Naive thymus-derived CD8-positive, alpha-beta T cell (primary cell): ENCODE measurements around the gene NCOR2. TPM values are rescaled to one million over a fixed set of nuclear protein-coding genes. Genes with fewer than 3 reads are reported as not detected.
"Not testable (repeated sequence)": the region's sequence is repeated elsewhere in the genome, so short reads cannot be mapped to it uniquely, and the experiment has no call there.

ENCODE experiments used
- ATAC-seq, 2 donors: fragments of 150-1000 bp; cut with Tn5 transposase in 1 of 2; sonication (Bioruptor Pico), chemical (Tn5 transposase) in 1 of 2; 1 replicate in 1 of 2; 2 replicates in 1 of 2; pipeline ENCODE4 v1.10.0; 2021; ENCODE audit warnings: mild to moderate bottlenecking in 2 of 2, moderate library complexity in 2 of 2
- POLR2A ChIA-PET: fragments of 350-600 bp; sonication (Branson Sonifier 250); formaldehyde crosslinking; loops from one replicate; lab custom pipeline; 2021; ENCODE audit warnings: antibody characterized with exemption; lab: Charles Lee
- DNase-seq, 10 donors: peaks; one replicate each; pipeline versions ENCODE4 v3.0.0 to v3.0.0-alpha.2; 2020 to 2022
- H3K27ac Mint-ChIP-seq, 10 donors: one replicate each; pipeline ENCODE4 v1.8.0; 2020 to 2022; ENCODE audit warnings: mild to moderate bottlenecking in 10 of 10, mixed read lengths in 10 of 10, moderate library complexity in 4 of 10, inconsistent platforms in 1 of 10
- H3K27me3 Mint-ChIP-seq, 5 donors: one replicate each; pipeline ENCODE4 v1.8.0; 2021 to 2022; ENCODE audit warnings: mixed read lengths in 5 of 5
- H3K36me3 Mint-ChIP-seq, 3 donors: one replicate each; pipeline ENCODE4 v1.8.0; 2020 to 2022; ENCODE audit warnings: mixed read lengths in 3 of 3, mild to moderate bottlenecking in 2 of 3, inconsistent platforms in 1 of 3
- H3K4me1 Mint-ChIP-seq, 4 donors: one replicate each; pipeline ENCODE4 v1.8.0; 2021 to 2022; ENCODE audit warnings: mixed read lengths in 4 of 4
- H3K4me3 Mint-ChIP-seq, 10 donors: one replicate each; pipeline ENCODE4 v1.8.0; 2020 to 2022; ENCODE audit warnings: mild to moderate bottlenecking in 10 of 10, mixed read lengths in 10 of 10, moderate library complexity in 6 of 10, inconsistent platforms in 1 of 10
- H3K9me3 Mint-ChIP-seq, 9 donors: one replicate each; pipeline ENCODE4 v1.8.0; 2020 to 2022; ENCODE audit warnings: mixed read lengths in 9 of 9, mild to moderate bottlenecking in 3 of 9, inconsistent platforms in 1 of 9, moderate library complexity in 1 of 9
- polyA plus RNA-seq, 3 donors: library from polyadenylated mRNA; unstranded; fragments of 300-500 nt; fragmentation: Illumina TruSeq; gene quantifications; one replicate each; pipeline ENCODE4 v1.2.3, GENCODE V29; 2021
- total RNA-seq, 8 experiments: library from RNA in 2 of 8; stranded (reverse) in 2 of 8; gene quantifications; one replicate each; pipeline ENCODE4 v1.2.3 and lab custom pipeline; 2021 to 2026

The NCOR2 gene
- total and polyA plus RNA-seq, 5 experiments from 2014 or later = 2.3 to 86.7 (median 18.7) TPM

GRCh38 chr12:124594851-124595250 lies 27.4 kb upstream of the NCOR2 start:
- Mint-ChIP-seq H3K27ac (peak overlapping the region in 2 of 10 donors; percentile 67 to 76), H3K36me3 (peaks cover 0 to 6% (median 0%) of the 10 kb centered on the region in 3 donors), H3K27me3 (peaks cover 3 to 26% (median 4%) of the 10 kb centered on the region in 5 donors), H3K4me1 (peaks cover 4 to 24% (median 5%) of the 10 kb centered on the region in 4 donors), H3K4me3 (no peak overlapping the region), H3K9me3 (peaks cover 0 to 12% (median 4%) of the 10 kb centered on the region in 9 donors)
- ATAC-seq (no peak), DNase-seq (no peak)
- POLR2A ChIA-PET = no interaction called here

GRCh38 chr12:124593851-124594401 lies 26.5 kb upstream of the NCOR2 start:
- Mint-ChIP-seq H3K4me3 (no peak overlapping the region), H3K36me3 (peaks cover 0 to 6% (median 0%) of the 10 kb centered on the region in 3 donors), H3K27me3 (peaks cover 3 to 26% (median 4%) of the 10 kb centered on the region in 5 donors), H3K9me3 (peaks cover 0 to 12% (median 4%) of the 10 kb centered on the region in 9 donors), H3K27ac (no peak overlapping the region), H3K4me1 (peaks cover 8 to 31% (median 15%) of the 10 kb centered on the region in 4 donors)
- DNase-seq (no peak), ATAC-seq (no peak)
- POLR2A ChIA-PET = no interaction called here

GRCh38 chr12:124593176-124593575 lies 25.8 kb upstream of the NCOR2 start:
- H3K27ac Mint-ChIP-seq = peak overlapping the region in 1 of 10 donors; percentile 53
- peaks cover 3 to 26% (median 4%) of the 10 kb centered on the region in 5 donors for H3K27me3 Mint-ChIP-seq
- no peak overlapping the region for H3K4me3 Mint-ChIP-seq
- POLR2A ChIA-PET = no interaction called here
- peaks cover 9 to 33% (median 19%) of the 10 kb centered on the region in 4 donors for H3K4me1 Mint-ChIP-seq
- ATAC-seq (no peak), DNase-seq (no peak)
- peaks cover 0 to 6% (median 0%) of the 10 kb centered on the region in 3 donors for H3K36me3 Mint-ChIP-seq
- peaks cover 0 to 12% (median 4%) of the 10 kb centered on the region in 9 donors for H3K9me3 Mint-ChIP-seq

GRCh38 chr12:124592481-124593160 lies 25.2 kb upstream of the NCOR2 start:
- POLR2A ChIA-PET = no interaction called here
- H3K9me3 Mint-ChIP-seq = peaks cover 0 to 12% (median 4%) of the 10 kb centered on the region in 9 donors
- peak overlapping the region in 1 of 10 donors; percentile 52 for H3K4me3 Mint-ChIP-seq
- peaks cover 0 to 6% (median 0%) of the 10 kb centered on the region in 3 donors for H3K36me3 Mint-ChIP-seq
- H3K27me3 Mint-ChIP-seq = peaks cover 2 to 26% (median 4%) of the 10 kb centered on the region in 5 donors
- DNase-seq = no peak
- no peak for ATAC-seq
- H3K27ac Mint-ChIP-seq = peak overlapping the region in 1 of 10 donors; percentile 30
- H3K4me1 Mint-ChIP-seq = peaks cover 10 to 36% (median 21%) of the 10 kb centered on the region in 4 donors

- H3K36me3 Mint-ChIP-seq = peaks cover 0 to 6% (median 0%) of the 10 kb centered on the region in 3 donors
- POLR2A ChIA-PET = no interaction called here
- no peak overlapping the region for H3K27ac Mint-ChIP-seq
- DNase-seq (no peak), ATAC-seq (no peak)
- H3K9me3 Mint-ChIP-seq = peaks cover 0 to 12% (median 4%) of the 10 kb centered on the region in 9 donors
- H3K27me3 Mint-ChIP-seq = peaks cover 1 to 26% (median 4%) of the 10 kb centered on the region in 5 donors
- H3K4me1 Mint-ChIP-seq = peaks cover 11 to 38% (median 22%) of the 10 kb centered on the region in 4 donors
- H3K4me3 Mint-ChIP-seq = peak overlapping the region in 1 of 10 donors; percentile 52
These were observed 24.6 kb upstream of the NCOR2 start for GRCh38 chr12:124592050-124592449.

GRCh38 chr12:124590447-124590846 lies 23.0 kb upstream of the NCOR2 start:
- peaks cover 0 to 6% (median 0%) of the 10 kb centered on the region in 3 donors for H3K36me3 Mint-ChIP-seq
- POLR2A ChIA-PET = no interaction called here

GRCh38 chr12:124588751-124589267 lies 21.4 kb upstream of the NCOR2 start:
- peak overlapping the region in 1 of 10 donors; percentile 79 for H3K27ac Mint-ChIP-seq
- POLR2A ChIA-PET = no interaction called here
- peak; percentile 54 to 65 for ATAC-seq
- H3K4me1 Mint-ChIP-seq = peaks cover 11 to 38% (median 22%) of the 10 kb centered on the region in 4 donors
- peaks cover 0 to 12% (median 4%) of the 10 kb centered on the region in 9 donors for H3K9me3 Mint-ChIP-seq
- peak in 2 of 10 donors; percentile 14 to 24 for DNase-seq
- peaks cover 0 to 15% (median 2%) of the 10 kb centered on the region in 5 donors for H3K27me3 Mint-ChIP-seq
- H3K36me3 Mint-ChIP-seq = peaks cover 0 to 6% (median 0%) of the 10 kb centered on the region in 3 donors
- peak overlapping the region in 1 of 10 donors; percentile 6 for H3K4me3 Mint-ChIP-seq

More at GRCh38 chr12:124590447-124590846, 23.0 kb upstream of the NCOR2 start:
- Mint-ChIP-seq H3K4me3 (no peak overlapping the region), H3K27me3 (peaks cover 0 to 26% (median 4%) of the 10 kb centered on the region in 5 donors), H3K9me3 (peaks cover 0 to 12% (median 4%) of the 10 kb centered on the region in 9 donors), H3K27ac (no peak overlapping the region), H3K4me1 (peaks cover 11 to 38% (median 22%) of the 10 kb centered on the region in 4 donors)
- ATAC-seq (no peak), DNase-seq (peak in 1 of 10 donors; percentile 23)

GRCh38 chr12:124588018-124588634 lies 20.7 kb upstream of the NCOR2 start:
- ATAC-seq (no peak), DNase-seq (no peak)
- Mint-ChIP-seq H3K27me3 (peaks cover 0 to 9% (median 2%) of the 10 kb centered on the region in 5 donors), H3K36me3 (peaks cover 0 to 6% (median 0%) of the 10 kb centered on the region in 3 donors), H3K4me1 (peaks cover 11 to 34% (median 18%) of the 10 kb centered on the region in 4 donors), H3K27ac (no peak overlapping the region), H3K4me3 (no peak overlapping the region), H3K9me3 (peaks cover 0 to 12% (median 4%) of the 10 kb centered on the region in 9 donors)
- POLR2A ChIA-PET = interaction anchor here (0.7 kb wide), 1 partner anchor 190 kb away, joined by 3 read pairs; no protein-coding TSS in a partner anchor

GRCh38 chr12:124586756-124587155 lies 19.3 kb upstream of the NCOR2 start:
- Mint-ChIP-seq H3K4me1 (peaks cover 8 to 23% (median 17%) of the 10 kb centered on the region in 4 donors), H3K4me3 (no peak overlapping the region), H3K27ac (no peak overlapping the region), H3K36me3 (peaks cover 0 to 6% (median 0%) of the 10 kb centered on the region in 3 donors), H3K27me3 (peaks cover 0 to 9% (median 1%) of the 10 kb centered on the region in 5 donors), H3K9me3 (peaks cover 0 to 12% (median 4%) of the 10 kb centered on the region in 9 donors)
- DNase-seq (no peak), ATAC-seq (no peak)
- POLR2A ChIA-PET = no interaction called here

- POLR2A ChIA-PET = interaction anchor here (0.9 kb wide), 1 partner anchor 167 kb away, joined by 4 read pairs; no protein-coding TSS in a partner anchor
- not testable (repeated sequence) for H3K4me3 Mint-ChIP-seq
These were observed 17.1 kb upstream of the NCOR2 start for GRCh38 chr12:124584494-124584893.

GRCh38 chr12:124583854-124584253 lies 16.4 kb upstream of the NCOR2 start:
- Mint-ChIP-seq H3K27ac (no peak overlapping the region), H3K9me3 (peaks cover 0 to 3% (median 0%) of the 10 kb centered on the region in 9 donors), H3K36me3 (peaks cover 0 to 2% (median 0%) of the 10 kb centered on the region in 3 donors), H3K27me3 (no peaks in the 10 kb centered on the region), H3K4me3 (no peak overlapping the region), H3K4me1 (peaks cover 2 to 10% (median 7%) of the 10 kb centered on the region in 4 donors)
- ATAC-seq = no peak
- peak in 1 of 10 donors; percentile 45 for DNase-seq
- POLR2A ChIA-PET = interaction anchor here (0.9 kb wide), 1 partner anchor 168 kb away, joined by 4 read pairs; no protein-coding TSS in a partner anchor

More at GRCh38 chr12:124584494-124584893, 17.1 kb upstream of the NCOR2 start:
- not testable (repeated sequence) for H3K27ac Mint-ChIP-seq, DNase-seq, H3K9me3 Mint-ChIP-seq, H3K36me3 Mint-ChIP-seq, H3K27me3 Mint-ChIP-seq, ATAC-seq
- peaks cover 6 to 16% (median 13%) of the 10 kb centered on the region in 4 donors for H3K4me1 Mint-ChIP-seq

GRCh38 chr12:124582108-124582424 lies 14.7 kb upstream of the NCOR2 start:
- peaks cover 0 to 3% (median 0%) of the 10 kb centered on the region in 9 donors for H3K9me3 Mint-ChIP-seq
- DNase-seq (no peak), ATAC-seq (no peak)
- H3K27me3 Mint-ChIP-seq = no peaks in the 10 kb centered on the region
- POLR2A ChIA-PET = no interaction called here
- no peak overlapping the region for H3K27ac Mint-ChIP-seq
- H3K4me1 Mint-ChIP-seq = peaks cover 0 to 5% (median 0%) of the 10 kb centered on the region in 4 donors
- H3K4me3 Mint-ChIP-seq = no peak overlapping the region
- peaks cover 0 to 2% (median 0%) of the 10 kb centered on the region in 3 donors for H3K36me3 Mint-ChIP-seq
